Measurements from ENCODE around the gene SYCE3.

The SYCE3 gene

DNA sequence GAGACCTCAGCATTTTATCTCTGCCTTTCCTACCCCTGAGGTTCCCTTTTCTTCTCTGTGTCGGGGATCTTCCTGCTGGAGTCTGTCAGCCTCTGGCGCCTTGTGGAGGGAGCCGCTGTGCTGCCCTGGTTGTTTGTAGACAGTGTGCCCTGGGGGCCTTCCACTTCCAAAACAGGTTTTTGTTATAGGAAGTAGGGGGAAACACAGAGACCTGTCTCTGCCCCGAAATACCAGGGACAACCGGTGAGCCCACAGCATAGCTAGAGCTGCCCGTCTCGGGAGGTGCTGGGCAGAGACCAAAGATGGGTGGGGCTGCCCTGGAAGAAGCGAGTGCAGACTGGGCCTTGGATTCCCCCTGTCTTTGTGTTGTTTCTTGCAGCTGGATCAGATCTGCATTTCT is 46.7 kb downstream of the SYCE3 start:
- no peak for DNase-seq

- no peak for DNase-seq
Observed at GRCh38 chr22:50513175-50513574, 49.5 kb downstream of the SYCE3 start.

GRCh38 chr22:50508897-50509296 is 53.8 kb downstream of the SYCE3 start:
- no peak for DNase-seq

GRCh38 chr22:50507991-50508884 is 54.5 kb downstream of the SYCE3 start, which contains the start of gene NCAPH2:
TSS of gene NCAPH2 (plus strand) at chr22:50508224. CDS start at chr22:50508338, 114 bp downstream.
- peak; percentile 95 for DNase-seq

GRCh38 chr22:50507421-50507990 is 55.2 kb downstream of the SYCE3 start, which contains the start of gene LMF2:
TSS of gene LMF2 (minus strand) at chr22:50507702. CDS start at chr22:50507675, 27 bp downstream.
- DNase-seq = peak; percentile 93

DNA sequence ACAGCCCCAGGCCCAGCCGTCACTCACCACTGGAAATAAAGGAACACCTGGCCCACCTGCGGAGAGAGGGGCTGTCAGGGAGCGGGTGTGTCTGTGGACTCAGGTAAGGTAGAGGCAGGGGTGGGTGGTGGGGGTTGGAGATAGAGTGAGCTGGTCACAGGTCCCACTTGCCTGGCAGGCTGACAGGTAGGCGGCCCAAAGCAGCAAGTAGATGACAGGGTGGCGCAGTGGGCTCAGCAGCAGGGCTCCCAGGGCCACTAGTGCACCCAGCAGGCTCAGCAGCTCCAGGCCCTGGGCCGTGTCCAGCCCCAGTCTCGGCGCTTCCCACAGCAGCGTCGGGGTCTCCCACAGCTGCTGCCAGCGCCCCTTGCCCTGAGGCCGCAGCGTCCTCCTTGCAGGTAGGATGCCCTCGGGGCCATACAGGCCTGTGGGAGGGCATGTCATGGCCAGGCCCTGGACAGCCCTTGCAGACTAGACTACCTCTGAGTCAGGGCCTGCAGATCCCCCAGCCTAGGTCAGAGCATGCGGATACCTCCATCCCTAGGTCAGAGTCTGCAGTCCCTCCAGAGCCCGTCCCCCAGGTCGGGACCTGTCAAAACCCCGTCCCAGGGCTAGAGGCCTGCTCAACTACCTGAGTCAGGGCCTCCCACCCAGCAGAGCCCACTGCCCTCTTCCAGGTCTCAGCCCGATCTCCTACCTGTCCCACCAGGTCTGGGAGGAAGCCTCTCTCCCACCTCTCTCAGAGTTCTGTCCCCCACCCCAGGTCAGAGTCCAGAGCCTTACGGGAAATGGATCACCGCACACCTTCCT is 55.9 kb downstream of the SYCE3 start:
- DNase-seq = peak; percentile 2

DNA sequence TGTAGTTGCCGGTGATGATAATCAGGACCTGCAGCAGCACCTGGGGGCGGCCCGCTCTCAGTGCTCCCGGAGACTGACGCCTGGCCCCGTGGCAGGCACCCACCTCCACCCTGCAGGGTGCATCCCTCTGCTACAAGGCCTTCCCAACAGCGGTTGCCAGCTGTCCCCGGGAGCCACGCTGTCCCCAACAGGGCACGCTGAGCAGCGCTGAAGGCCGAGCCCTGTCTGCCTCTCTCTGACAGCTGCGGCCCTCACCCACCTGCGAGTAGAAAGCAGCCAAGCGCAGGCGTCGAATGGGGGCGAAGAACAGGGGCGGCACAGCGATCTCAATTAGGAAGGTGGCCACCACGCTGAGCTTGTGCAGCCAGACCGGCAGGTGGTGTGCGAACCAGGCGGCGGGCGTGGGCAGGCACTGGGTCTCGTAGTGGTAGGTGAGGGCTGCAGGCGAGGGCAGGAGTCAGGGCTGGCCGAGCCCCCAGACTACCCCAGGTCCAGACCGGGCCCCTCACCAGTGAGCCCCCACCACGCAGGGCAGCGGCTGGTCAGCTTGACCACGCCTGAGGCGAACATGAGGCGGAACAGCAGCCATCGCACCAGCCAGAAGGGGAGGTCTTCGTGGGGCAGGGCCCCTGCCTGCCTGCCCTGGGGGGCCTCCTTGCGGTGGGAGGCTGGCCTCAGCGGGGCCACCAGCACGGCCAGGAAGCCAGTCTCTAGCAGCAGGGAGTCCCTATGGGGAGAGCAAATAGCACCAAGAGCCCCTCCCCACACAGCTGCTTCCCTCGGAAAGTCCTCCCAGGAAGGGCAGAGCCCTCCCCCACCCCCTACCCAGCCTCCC is 56.7 kb downstream of the SYCE3 start:
- no peak for DNase-seq

- no peak for DNase-seq
Observed at GRCh38 chr22:50505276-50505775, 57.4 kb downstream of the SYCE3 start.

DNA sequence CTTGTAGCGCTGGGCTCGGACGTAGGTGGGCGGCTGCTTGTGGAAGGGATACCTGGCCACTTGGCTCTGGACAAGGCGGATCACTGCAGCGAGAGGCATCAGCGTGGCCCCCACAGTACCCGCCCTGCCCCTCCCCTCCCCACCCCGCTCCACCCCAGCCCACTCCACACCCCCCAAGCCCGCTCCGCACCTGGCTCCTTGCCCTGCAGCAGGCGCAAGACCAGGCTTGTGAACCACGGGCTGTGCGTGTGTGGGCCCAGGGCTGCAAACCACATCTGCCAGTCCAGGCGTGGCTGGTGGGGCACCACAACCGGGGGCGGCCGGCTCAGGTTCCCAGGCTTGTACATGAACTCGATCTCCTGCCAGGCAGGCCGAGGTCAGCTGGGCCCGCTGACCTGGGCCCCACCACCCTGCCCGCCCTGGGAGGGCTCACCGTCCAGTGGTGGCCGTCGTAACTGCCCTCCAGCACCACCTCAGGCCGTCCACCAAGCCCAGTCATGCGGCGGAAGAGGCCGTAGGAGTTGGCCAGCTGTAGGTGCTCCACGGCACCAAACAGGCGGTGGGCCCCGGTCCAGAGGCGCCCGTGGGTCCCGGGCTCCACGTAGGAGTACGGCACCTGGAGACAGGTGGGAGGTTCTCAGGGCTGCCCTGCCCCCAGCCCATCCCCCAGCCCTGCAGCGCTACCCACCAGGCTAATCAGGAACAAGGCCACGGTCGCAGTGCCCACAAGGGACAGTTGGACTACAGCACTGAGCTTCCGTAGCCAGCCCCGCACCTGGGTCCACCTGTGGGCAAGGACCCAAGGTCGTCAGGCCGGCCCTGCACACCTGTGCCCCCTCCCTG is 58.1 kb downstream of the SYCE3 start:
- DNase-seq = no peak

GRCh38 chr22:50503475-50504145 is 59.1 kb downstream of the SYCE3 start:
- DNase-seq = no peak

GRCh38 chr22:50502628-50503474 is 59.9 kb downstream of the SYCE3 start:
- DNase-seq = no peak

GRCh38 chr22:50502096-50502495 is 60.6 kb downstream of the SYCE3 start:
- no peak for DNase-seq

Data from NCI-H1105 (cell line).